Calu3 (cell line): ENCODE data around the gene RUFY1. TPM values are rescaled to one million over a fixed set of nuclear protein-coding genes. Genes with fewer than 3 reads are reported as not detected.

Source experiments
- BruUV-seq: library from RNA; stranded (reverse); fragments of 400-500 nt; replicated peaks from 2 replicates; lab custom pipeline; 2021; lab: Mats Ljungman, UMichigan
- CTCF ChIA-PET: fragments of 300-600 bp; sonication (Branson Sonifier 250); formaldehyde crosslinking; loops from one replicate; lab custom pipeline; 2022; ENCODE audit warnings: antibody characterized with exemption; lab: Charles Lee
- DNase-seq: peaks from one replicate; pipeline ENCODE4 v3.0.0; 2022
- H3K27ac Mint-ChIP-seq: one replicate; pipeline ENCODE4 v1.8.0; 2022; ENCODE audit warnings: mixed read lengths; ENCODE audit not compliant: unreplicated experiment
- H3K27me3 Mint-ChIP-seq: one replicate; pipeline ENCODE4 v1.8.0; 2022; ENCODE audit warnings: mixed read lengths; ENCODE audit not compliant: unreplicated experiment
- H3K36me3 Mint-ChIP-seq: one replicate; pipeline ENCODE4 v1.8.0; 2022; ENCODE audit warnings: mild to moderate bottlenecking, moderate library complexity, mixed read lengths; ENCODE audit not compliant: insufficient read depth, unreplicated experiment
- H3K4me1 Mint-ChIP-seq: one replicate; pipeline ENCODE4 v1.8.0; 2022; ENCODE audit warnings: mild to moderate bottlenecking, low read depth, mixed read lengths; ENCODE audit not compliant: unreplicated experiment
- H3K4me3 Mint-ChIP-seq: one replicate; pipeline ENCODE4 v1.8.0; 2022; ENCODE audit warnings: mild to moderate bottlenecking, low read depth, moderate library complexity, mixed read lengths; ENCODE audit not compliant: unreplicated experiment
- H3K9me3 Mint-ChIP-seq: one replicate; pipeline ENCODE4 v1.8.0; 2022; ENCODE audit warnings: low read depth, mixed read lengths; ENCODE audit not compliant: unreplicated experiment
- CTCF ChIP-seq: fragments of 200-600 bp; IDR thresholded peaks from one replicate; pipeline ENCODE4 v1.8.0; 2022; ENCODE audit warnings: antibody characterized with exemption; ENCODE audit not compliant: unreplicated experiment
- intact Hi-C: fragments of 100-400 bp; cut with micrococcal nuclease; formaldehyde crosslinking; loops from one replicate; pipeline ENCODE4 v1.10.0; 2022; ENCODE audit not compliant: unreplicated experiment
- total RNA-seq: library from RNA; stranded (reverse); gene quantifications from 2 replicates; pipeline ENCODE4 v1.2.3, GENCODE V29; 2022

RUFY1 gene
- total RNA-seq, 1 experiment from 2014 or later, result 41.5 TPM

- no TSS peak for BruUV-seq
These were observed 27.1 kb downstream of the RUFY1 start for GRCh38 chr5:179577286-179577960.

GRCh38 chr5:179585941-179586401 lies 35.6 kb downstream of the RUFY1 start:
- no peak for TF ChIP-seq CTCF
- CTCF ChIA-PET, result no interaction called here
- no peaks in the 10 kb centered on the region for H3K9me3 Mint-ChIP-seq
- no peaks in the 10 kb centered on the region for H3K27me3 Mint-ChIP-seq
- H3K4me1 Mint-ChIP-seq, result no peaks in the 10 kb centered on the region
- no TSS peak for BruUV-seq
- no peak overlapping the region for H3K4me3 Mint-ChIP-seq
- no peak overlapping the region for H3K27ac Mint-ChIP-seq
- peaks cover 37% of the 10 kb centered on the region for H3K36me3 Mint-ChIP-seq
- intact Hi-C loops, result no loop called here
- no peak for DNase-seq

More at GRCh38 chr5:179577286-179577960, 27.1 kb downstream of the RUFY1 start:
- CTCF ChIA-PET, result no interaction called here
- no peak overlapping the region for H3K27ac Mint-ChIP-seq
- H3K36me3 Mint-ChIP-seq, result peaks cover 45% of the 10 kb centered on the region
- no peaks in the 10 kb centered on the region for H3K4me1 Mint-ChIP-seq
- no peak overlapping the region for H3K4me3 Mint-ChIP-seq
- no peak for DNase-seq
- intact Hi-C loops, result no loop called here
- H3K9me3 Mint-ChIP-seq, result no peaks in the 10 kb centered on the region
- no peaks in the 10 kb centered on the region for H3K27me3 Mint-ChIP-seq
- no peak for TF ChIP-seq CTCF

GRCh38 chr5:179588166-179588565 lies 37.8 kb downstream of the RUFY1 start:
- CTCF ChIA-PET, result no interaction called here
- no peaks in the 10 kb centered on the region for H3K27me3 Mint-ChIP-seq
- no TSS peak for BruUV-seq
- no peak for TF ChIP-seq CTCF
- intact Hi-C loops, result no loop called here
- no peaks in the 10 kb centered on the region for H3K4me1 Mint-ChIP-seq
- DNase-seq, result no peak
- peaks cover 58% of the 10 kb centered on the region for H3K36me3 Mint-ChIP-seq
- H3K4me3 Mint-ChIP-seq, result no peak overlapping the region
- no peak overlapping the region for H3K27ac Mint-ChIP-seq
- H3K9me3 Mint-ChIP-seq, result no peaks in the 10 kb centered on the region

GRCh38 chr5:179595916-179596315 lies 45.6 kb downstream of the RUFY1 start:
- Mint-ChIP-seq H3K27ac (no peak overlapping the region), H3K36me3 (peaks cover 85% of the 10 kb centered on the region), H3K4me3 (no peak overlapping the region), H3K4me1 (no peaks in the 10 kb centered on the region), H3K9me3 (no peaks in the 10 kb centered on the region), H3K27me3 (no peaks in the 10 kb centered on the region)
- BruUV-seq, result no TSS peak
- TF ChIP-seq CTCF, result no peak
- no peak for DNase-seq
- intact Hi-C loops, result no loop called here
- CTCF ChIA-PET, result no interaction called here
